Tibial nerve (tissue), 3 donors: ENCODE data around the gene LCLAT1.

Experiments used
- POLR2A ChIP-seq, 2 donors: fragments of 450-650 bp; IDR thresholded peaks; one replicate each; pipeline ENCODE4 v1.6.1; 2017; ENCODE audit warnings: antibody characterized with exemption in 2 of 2, mild to moderate bottlenecking in 2 of 2, moderate library complexity in 2 of 2
- TF ChIP-seq, protein P1 (sequence below), 5 experiments: fragments of 200-600 bp in 3 of 5; fragments of 450-650 bp in 2 of 5; sonication (generic) in 3 of 5; IDR thresholded peaks; one replicate each; pipeline ENCODE4 v1.5.1; 2016 to 2019; ENCODE audit warnings: antibody characterized with exemption in 5 of 5, mild to moderate bottlenecking in 3 of 5, moderate library complexity in 2 of 5

DNA sequence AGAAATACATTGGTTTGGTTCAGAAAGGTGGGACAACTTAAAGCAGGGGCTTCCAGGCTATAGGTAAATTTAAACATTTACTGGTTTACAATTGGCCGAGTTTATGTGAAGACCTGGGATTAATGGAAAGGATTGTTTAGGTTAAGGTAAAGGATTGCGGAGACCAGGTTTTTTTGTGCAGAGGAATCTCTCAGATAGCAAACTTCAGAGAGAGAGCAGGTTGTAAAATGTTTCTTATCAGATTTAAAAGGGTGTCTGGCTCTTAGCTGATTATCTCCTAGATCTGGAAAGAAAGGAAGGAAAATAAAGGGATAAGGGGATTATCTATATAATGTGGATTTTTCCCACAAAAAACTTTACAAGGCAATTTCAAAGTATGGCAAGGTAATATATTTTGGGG lies 101.3 kb downstream of the LCLAT1 start:
- TF ChIP-seq POLR2A (IDR thresholded peaks at IDR 0.05), result no peak
- TF ChIP-seq, protein P1, sequence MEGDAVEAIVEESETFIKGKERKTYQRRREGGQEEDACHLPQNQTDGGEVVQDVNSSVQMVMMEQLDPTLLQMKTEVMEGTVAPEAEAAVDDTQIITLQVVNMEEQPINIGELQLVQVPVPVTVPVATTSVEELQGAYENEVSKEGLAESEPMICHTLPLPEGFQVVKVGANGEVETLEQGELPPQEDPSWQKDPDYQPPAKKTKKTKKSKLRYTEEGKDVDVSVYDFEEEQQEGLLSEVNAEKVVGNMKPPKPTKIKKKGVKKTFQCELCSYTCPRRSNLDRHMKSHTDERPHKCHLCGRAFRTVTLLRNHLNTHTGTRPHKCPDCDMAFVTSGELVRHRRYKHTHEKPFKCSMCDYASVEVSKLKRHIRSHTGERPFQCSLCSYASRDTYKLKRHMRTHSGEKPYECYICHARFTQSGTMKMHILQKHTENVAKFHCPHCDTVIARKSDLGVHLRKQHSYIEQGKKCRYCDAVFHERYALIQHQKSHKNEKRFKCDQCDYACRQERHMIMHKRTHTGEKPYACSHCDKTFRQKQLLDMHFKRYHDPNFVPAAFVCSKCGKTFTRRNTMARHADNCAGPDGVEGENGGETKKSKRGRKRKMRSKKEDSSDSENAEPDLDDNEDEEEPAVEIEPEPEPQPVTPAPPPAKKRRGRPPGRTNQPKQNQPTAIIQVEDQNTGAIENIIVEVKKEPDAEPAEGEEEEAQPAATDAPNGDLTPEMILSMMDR (IDR thresholded peaks at IDR 0.05), result no peak
